NCI-H524 (cell line): ENCODE results near the gene MYMK.

Experiments used
- DNase-seq, 2 experiments: peaks; one replicate each; lab custom pipeline; 2025; lab: John Stamatoyannopoulos, UW

The MYMK gene

GRCh38 chr9:133468374-133468773 lies 56.4 kb downstream of the MYMK start:
- DNase-seq = no peak

GRCh38 chr9:133467101-133467500 lies 57.7 kb downstream of the MYMK start:
- DNase-seq = no peak

GRCh38 chr9:133465984-133466383 lies 58.8 kb downstream of the MYMK start:
- no peak for DNase-seq

- DNase-seq = no peak
These were observed 60.1 kb downstream of the MYMK start for GRCh38 chr9:133464638-133465037.
